Measurements from ENCODE around the gene CRYGA.
"Not testable (repeated sequence)": the region's sequence is repeated elsewhere in the genome, so short reads cannot be mapped to it uniquely, and the experiment has no call there.

Gene CRYGA

GRCh38 chr2:208164951-208165755 is 1.8 kb upstream of the CRYGA start:
- no peak for DNase-seq

- no peak for DNase-seq
Measured at GRCh38 chr2:208156439-208156838, 7.0 kb downstream of the CRYGA start.

GRCh38 chr2:208153156-208153555 is 10.2 kb downstream of the CRYGA start:
- DNase-seq, result no peak

- DNase-seq, result no peak
Measured at GRCh38 chr2:208150956-208151355, 12.4 kb downstream of the CRYGA start.

GRCh38 chr2:208150094-208150493 is 13.3 kb downstream of the CRYGA start:
- DNase-seq, result no peak

GRCh38 chr2:208148803-208149202 is 14.6 kb downstream of the CRYGA start:
- DNase-seq, result no peak

DNA sequence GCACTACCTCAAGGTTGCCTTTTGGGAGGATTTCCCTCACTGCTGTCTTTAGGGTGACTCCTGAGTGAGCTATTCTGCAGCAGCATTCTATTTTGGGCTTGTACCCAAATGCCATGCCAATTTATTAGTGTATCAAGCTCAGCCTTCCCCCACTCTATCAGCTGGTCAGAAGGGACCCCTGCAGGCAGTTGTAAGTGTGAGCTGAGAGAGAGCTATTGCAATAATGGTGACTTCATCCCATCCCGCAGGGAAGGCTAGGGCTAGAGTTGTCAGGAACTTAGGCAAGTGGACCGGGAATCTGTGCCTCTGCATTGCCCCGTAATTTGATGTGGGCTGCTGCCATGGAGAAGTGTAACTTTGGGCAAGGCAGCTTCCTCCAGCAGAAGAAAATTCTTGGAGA is 15.6 kb downstream of the CRYGA start:
- no peak for DNase-seq

DNA sequence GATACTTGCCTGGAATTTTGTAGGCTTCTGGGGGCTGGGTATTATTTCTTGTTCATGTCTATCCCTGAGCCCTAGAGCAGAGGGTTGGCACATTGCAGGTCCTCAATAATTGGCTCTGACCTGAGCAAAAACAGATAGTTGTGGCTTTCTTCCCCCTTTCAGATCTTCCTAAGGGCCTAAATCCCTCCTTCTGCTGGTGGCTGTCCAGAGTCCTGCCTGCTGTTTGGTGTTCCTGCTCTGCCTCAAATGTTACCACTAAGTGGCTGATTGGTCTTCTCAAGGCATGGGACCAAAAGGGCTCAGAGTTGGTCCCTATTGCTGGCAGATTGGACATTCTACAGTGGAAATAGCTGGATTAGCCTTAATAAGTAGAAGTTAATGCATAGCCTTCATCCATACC is 16.4 kb downstream of the CRYGA start:
- no peak for DNase-seq

DNA sequence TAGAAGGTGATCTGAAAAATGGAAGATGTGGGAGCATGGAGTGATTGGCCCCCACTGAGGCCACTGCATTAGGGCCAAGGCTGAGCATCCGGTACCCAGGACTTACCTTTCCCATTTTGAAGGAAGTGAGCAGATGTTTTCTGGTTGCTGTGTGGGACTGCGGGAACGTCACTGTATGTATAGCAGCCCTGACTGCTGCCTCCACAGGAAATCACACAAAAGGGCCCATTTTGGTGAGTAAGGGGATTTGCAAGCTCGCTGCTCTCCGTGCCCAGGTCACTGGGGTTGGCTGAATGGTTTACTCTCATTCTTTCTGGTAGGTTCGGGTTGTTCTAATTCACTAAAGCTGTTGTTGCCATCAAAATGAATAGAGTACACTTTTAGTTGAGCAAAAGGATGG is 17.4 kb downstream of the CRYGA start, which contains the start of gene CRYGB:
Gene CRYGB (minus strand): TSS at position 153 of the 400 bp plus-strand sequence. CDS start 38 bp downstream, at position 115.
- no peak for DNase-seq

DNA sequence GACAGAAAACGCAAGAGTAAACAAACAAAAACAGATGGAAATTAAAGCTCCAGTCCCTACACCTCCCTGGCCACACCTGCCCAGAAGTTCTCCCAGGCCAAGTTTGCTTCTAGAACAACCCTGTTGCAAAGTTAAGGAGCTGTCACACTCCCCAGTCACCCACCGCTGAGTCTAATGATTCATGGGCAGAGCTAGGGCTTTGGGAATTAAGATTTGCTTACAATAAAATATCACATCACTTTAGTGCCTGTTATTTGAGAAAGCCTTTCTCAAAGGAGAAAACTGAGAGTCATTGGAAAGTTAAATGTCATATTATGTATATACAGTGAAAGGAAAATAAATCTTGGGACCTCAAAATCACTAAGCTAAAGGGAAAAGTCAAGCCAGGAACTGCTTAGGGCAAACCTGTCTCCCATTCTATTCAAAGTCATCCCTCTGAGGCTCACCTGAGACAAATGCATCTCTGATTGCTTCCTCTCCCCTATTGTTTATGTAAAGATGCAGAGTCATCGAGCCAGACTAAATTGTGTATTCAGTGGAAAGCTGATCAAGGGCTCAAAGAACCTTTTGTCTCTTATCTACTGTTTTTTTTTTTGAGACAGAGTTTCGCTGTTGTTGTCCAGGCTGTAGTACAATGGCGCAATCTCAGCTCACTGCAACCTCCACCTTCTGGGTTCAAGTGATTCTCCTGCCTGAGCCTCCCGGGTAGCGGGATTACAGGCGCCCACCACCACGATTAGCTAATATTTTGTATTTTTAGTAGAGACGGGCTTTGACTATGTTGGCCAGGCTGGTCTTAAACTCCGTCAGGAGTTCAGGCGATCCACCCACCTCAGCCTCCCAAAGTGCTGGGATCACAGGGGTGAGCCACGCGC is 20.2 kb downstream of the CRYGA start:
- no peak for DNase-seq

GRCh38 chr2:208142240-208142924 is 21.0 kb downstream of the CRYGA start:
- DNase-seq, result no peak

GRCh38 chr2:208139447-208139846 is 23.9 kb downstream of the CRYGA start:
- no peak for DNase-seq

DNA sequence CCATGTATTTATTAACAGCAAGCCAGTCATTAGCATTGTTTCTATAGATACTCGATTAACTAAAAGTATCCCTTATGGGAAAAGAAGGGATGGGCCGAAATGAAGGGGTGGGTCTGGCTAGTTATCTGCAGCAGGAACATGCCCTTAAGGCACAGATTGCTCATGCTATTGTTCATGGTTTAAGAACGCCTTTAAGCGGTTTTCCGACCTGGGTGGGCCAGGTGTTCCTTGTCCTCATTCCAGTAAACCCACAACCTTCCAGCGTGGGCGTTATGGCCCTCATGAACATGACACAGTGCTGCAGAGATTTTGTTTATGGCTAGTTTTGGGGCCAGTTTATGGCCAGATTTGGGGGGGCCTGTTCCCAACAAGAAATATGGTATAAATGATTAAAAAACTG is 25.1 kb downstream of the CRYGA start:
- not testable (repeated sequence) for DNase-seq

DNA sequence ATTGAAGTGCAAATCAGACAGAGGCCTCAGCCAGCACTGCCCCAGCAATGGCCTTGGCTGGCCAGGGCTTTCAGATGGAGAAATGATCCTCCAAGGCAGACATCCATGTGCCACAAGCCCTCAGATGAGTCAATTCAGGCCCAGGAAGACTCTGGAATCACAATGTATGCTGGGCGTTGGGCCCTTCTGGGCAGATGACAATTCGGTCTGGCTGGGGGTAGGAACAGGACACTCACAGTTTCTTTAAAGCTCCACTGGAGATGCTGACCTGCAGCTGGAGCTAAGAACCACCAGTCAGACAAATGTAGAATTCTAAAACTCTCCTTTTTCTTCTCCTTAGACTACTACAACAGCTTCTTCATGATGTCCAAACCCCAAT is 26.7 kb downstream of the CRYGA start:
- no peak for DNase-seq

GRCh38 chr2:208135794-208136715 is 27.3 kb downstream of the CRYGA start:
- DNase-seq, result no peak

DNA sequence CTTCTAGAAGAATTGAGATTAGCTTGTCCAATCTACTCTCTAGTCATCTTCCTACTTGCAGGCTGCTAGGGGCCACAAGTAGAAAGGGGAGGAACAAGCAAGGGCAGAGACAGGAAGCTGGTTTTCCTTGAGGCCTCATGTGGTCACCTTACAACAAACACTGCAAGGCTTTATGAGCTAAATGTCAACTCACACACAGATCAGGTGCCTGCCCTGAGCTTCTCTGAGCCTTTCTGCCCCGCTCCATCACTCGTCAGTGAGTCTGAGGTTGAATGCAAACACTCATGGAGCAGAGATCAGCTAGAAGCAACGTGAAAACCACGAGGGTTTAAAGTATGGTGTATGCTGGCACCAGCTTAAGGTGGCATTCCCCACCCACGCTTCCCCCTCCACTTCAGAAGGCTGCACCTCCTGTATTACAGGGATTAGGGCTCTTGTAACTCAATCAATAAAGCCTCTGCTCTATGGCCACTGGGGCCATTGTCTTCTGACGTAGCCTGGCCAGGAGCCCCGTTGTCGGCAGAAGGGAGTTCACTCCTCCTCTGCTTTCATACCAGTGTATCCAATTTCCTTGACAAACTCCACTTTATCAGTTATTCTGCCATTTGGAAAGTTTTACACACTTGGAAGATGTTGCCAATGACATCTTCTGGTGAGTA is 28.3 kb downstream of the CRYGA start:
- DNase-seq, result no peak

- DNase-seq, result no peak
Measured at GRCh38 chr2:208130712-208131110, 32.7 kb downstream of the CRYGA start.

- DNase-seq, result no peak
Measured at GRCh38 chr2:208129744-208130711, 33.4 kb downstream of the CRYGA start, which contains the start of gene CRYGC. Gene CRYGC, minus strand, starts transcription at chr2:208129828. Its CDS starts 36 bp downstream, at chr2:208129792.

GRCh38 chr2:208128136-208128535 is 35.3 kb downstream of the CRYGA start:
- DNase-seq, result no peak

DNA sequence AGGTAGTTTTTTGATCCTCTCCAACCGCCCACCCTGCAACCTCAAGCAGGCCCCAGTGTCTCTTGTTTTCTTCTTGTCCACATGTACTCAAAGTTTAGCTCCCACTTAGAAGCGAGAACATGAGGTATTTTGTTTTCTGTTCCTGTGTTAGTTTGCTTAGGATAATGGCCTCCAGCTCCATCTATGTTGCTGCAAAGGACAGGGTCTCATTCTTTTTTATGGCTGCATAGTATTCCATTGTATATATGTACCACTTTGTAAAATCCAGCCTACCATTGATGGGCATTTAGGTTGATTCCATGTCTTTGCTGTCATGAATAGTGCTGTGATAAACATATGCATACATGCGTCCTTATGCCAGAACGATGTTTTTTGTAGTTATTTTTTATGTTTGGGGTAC is 36.3 kb downstream of the CRYGA start:
- DNase-seq, result no peak

Measured in NCI-H187 (cell line).